Endothelial cell of umbilical vein (primary cell): Measurements from ENCODE around the gene RNU6-8. TPM values are rescaled to one million over a fixed set of nuclear protein-coding genes. Genes with fewer than 3 reads are reported as not detected.

ENCODE experiments used
- BruUV-seq: library from RNA; stranded (reverse); fragments of 400-500 nt; replicated peaks from 2 replicates; lab custom pipeline; 2021; lab: Mats Ljungman, UMichigan
- CTCF ChIA-PET: fragments of 300-600, 350-600 bp; sonication (Branson Sonifier 250); formaldehyde crosslinking; loops from one replicate; lab custom pipeline; 2021; ENCODE audit warnings: antibody characterized with exemption, inconsistent platforms; lab: Charles Lee
- POLR2A ChIA-PET: fragments of 300-600, 350-600 bp; sonication (Branson Sonifier 250); formaldehyde crosslinking; loops from one replicate; lab custom pipeline; 2021; ENCODE audit warnings: antibody characterized with exemption, inconsistent platforms; lab: Charles Lee
- DNase-seq: peaks from one replicate; pipeline ENCODE4 v3.0.0-alpha.2; 2011; ENCODE audit warnings: low read depth, low spot score
- FAIRE-seq: peaks from 2 replicates; lab custom pipeline; 2011; peaks lifted over from hg19 to GRCh38; lab: Jason Lieb, UNC
- H2AFZ ChIP-seq: 2 replicates; pipeline ENCODE4 v1.6.0; 2012; ENCODE audit warnings: low read depth, low read length, control low read depth, inconsistent platforms
- H3K27ac ChIP-seq: 2 replicates; pipeline ENCODE4 v1.5.1; 2011; ENCODE audit warnings: low read depth, mild to moderate bottlenecking, control low read depth, low read length, moderate library complexity; ENCODE audit not compliant: insufficient read depth
- H3K27me3 ChIP-seq, 2 experiments: 2 replicates each; pipeline versions ENCODE4 v1.6.0 to v1.6.1; 2011; ENCODE audit warnings: low read length in 2 of 2, mixed read lengths in 1 of 2; ENCODE audit not compliant: control insufficient read depth in 2 of 2, insufficient read depth in 2 of 2
- H3K36me3 ChIP-seq, 2 experiments: 2 replicates in 1 of 2; 3 replicates in 1 of 2; pipeline ENCODE4 v1.5.1; 2011; ENCODE audit warnings: low read length in 2 of 2, mild to moderate bottlenecking in 1 of 2, moderate library complexity in 1 of 2; ENCODE audit not compliant: control insufficient read depth in 2 of 2, insufficient read depth in 2 of 2; ENCODE audit errors: extremely low read depth in 1 of 2
- H3K4me1 ChIP-seq: 3 replicates; pipeline ENCODE4 v1.5.1; 2011; ENCODE audit warnings: mild to moderate bottlenecking, low read length; ENCODE audit not compliant: control insufficient read depth, insufficient read depth; ENCODE audit errors: extremely low read depth
- H3K4me2 ChIP-seq: 2 replicates; pipeline ENCODE4 v1.6.1; 2011; ENCODE audit warnings: low read length, control low read depth, mixed read lengths; ENCODE audit not compliant: insufficient read depth
- H3K4me3 ChIP-seq, 3 experiments: fragments of 200-600 bp in 1 of 3; sonication (generic), shearing (Covaris generic) in 1 of 3; replicated peaks in 1 of 3; 2 replicates each; pipeline ENCODE4 v1.5.1; 2011 to 2016; ENCODE audit warnings: control low read depth in 3 of 3, low read length in 3 of 3, mild to moderate bottlenecking in 2 of 3, inconsistent platforms in 1 of 3, low read depth in 1 of 3, moderate library complexity in 1 of 3; ENCODE audit not compliant: insufficient read depth in 1 of 3
- H3K79me2 ChIP-seq: 2 replicates; pipeline ENCODE4 v1.6.0; 2012; ENCODE audit warnings: low read length, inconsistent platforms; ENCODE audit not compliant: control insufficient read depth, insufficient read depth
- H3K9ac ChIP-seq: replicated peaks from 2 replicates; pipeline ENCODE3; 2011; ENCODE audit warnings: low read length, control low read depth; ENCODE audit not compliant: insufficient read depth; ENCODE audit errors: extremely low read depth
- H3K9me1 ChIP-seq: replicated peaks from 3 replicates; pipeline ENCODE4 v1.6.0; 2011; ENCODE audit warnings: mild to moderate bottlenecking, low read length; ENCODE audit not compliant: control insufficient read depth, insufficient read depth; ENCODE audit errors: extremely low read depth
- H3K9me3 ChIP-seq: replicated peaks from 2 replicates; pipeline ENCODE4 v1.5.1; 2012; ENCODE audit warnings: low read length, inconsistent platforms; ENCODE audit not compliant: control insufficient read depth, insufficient read depth
- H4K20me1 ChIP-seq: replicated peaks from 2 replicates; pipeline ENCODE3; 2011; ENCODE audit warnings: mild to moderate bottlenecking, low read length; ENCODE audit not compliant: control insufficient read depth, insufficient read depth; ENCODE audit errors: extremely low read depth
- dilution Hi-C: fragments of 300-500 bp; cut with MboI; formaldehyde crosslinking; loops from one replicate; pipeline ENCODE4 v1.15.0; 2019; ENCODE audit warnings: low sequenced_read_pairs; ENCODE audit not compliant: extremely low pct_ligation_motif_present
- intact Hi-C: fragments of 100-400 bp; cut with micrococcal nuclease; formaldehyde crosslinking; loops from one replicate; pipeline ENCODE4 v1.10.0; 2022
- polyA plus RNA-seq, 4 experiments: library from polyadenylated mRNA; depleted of rRNA in 3 of 4; stranded (reverse) in 3 of 4; unstranded in 1 of 4; fragments of >200 nt; gene quantifications; 2 replicates each; pipeline versions ENCODE4 v1.2.1 to v1.2.3, GENCODE V29; 2011 to 2012; ENCODE audit warnings: missing spikeins in 1 of 4
- total RNA-seq: library from RNA; stranded (reverse); gene quantifications from 2 replicates; pipeline ENCODE4 v1.2.3, GENCODE V29; 2021
- TF ChIP-seq, protein P1 (sequence below), 2 donors: IDR thresholded peaks; 1 replicate in 1 of 2; 2 replicates in 1 of 2; pipeline ENCODE4 v1.5.1; 2011; ENCODE audit warnings: low read length in 2 of 2, mild to moderate bottlenecking in 2 of 2, moderate library complexity in 2 of 2, control low read depth in 1 of 2, inconsistent platforms in 1 of 2, low read depth in 1 of 2; ENCODE audit not compliant: insufficient read depth in 1 of 2; ENCODE audit errors: extremely low read depth in 1 of 2
- TF ChIP-seq, protein P2 (sequence below): IDR thresholded peaks from 2 replicates; pipeline ENCODE4 v1.6.1; 2011; ENCODE audit not compliant: insufficient read depth, insufficient read length

The RNU6-8 gene
- total and polyA plus RNA-seq, 2 donors (not counting 3 experiments of a cell fraction or from before 2014, with no cell fraction given), result not detected

DNA sequence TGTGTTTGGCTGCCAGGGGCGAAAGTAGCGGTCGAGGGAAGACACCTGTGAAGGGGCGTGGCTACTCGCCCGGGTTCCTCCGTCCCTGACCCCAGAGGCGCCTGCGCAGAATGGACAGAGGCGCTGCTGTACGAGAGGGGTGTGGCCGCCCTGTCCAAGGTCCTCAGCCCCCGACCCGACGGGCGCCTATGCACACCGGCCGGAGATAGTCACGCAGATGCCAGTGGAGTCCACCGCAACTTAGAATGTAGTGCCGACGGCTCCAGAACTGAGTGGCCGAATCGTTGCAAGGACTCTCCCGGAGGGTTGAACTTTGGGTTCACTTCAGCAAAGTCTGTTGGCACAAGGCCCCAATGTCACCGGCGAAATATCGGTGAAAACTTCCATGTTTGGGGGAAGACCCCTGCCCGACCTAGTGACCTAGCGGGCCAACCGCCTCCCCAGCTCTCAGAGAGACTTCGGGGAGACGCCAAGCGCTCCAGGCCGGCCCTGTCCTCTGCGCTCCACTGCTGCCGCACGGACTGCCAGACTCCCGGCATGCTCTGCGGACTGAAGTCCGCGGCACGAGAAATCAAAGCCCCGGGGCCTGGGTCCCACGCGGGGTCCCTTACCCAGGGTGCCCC is 1.8 kb downstream of the RNU6-8 start:
- peak overlapping the region; percentile 6 for H3K9ac ChIP-seq
- FAIRE-seq, result peak; percentile 60

More for the DNA sequence above, 1.8 kb downstream of the RNU6-8 start:
- Histone ChIP-seq H3K79me2 (no peaks in the 10 kb centered on the region), H3K27ac (no peak overlapping the region), H3K4me2 (peak overlapping the region; percentile 99), H3K4me1 (peaks cover 16% of the 10 kb centered on the region), H3K27me3 (peaks cover 5 to 8% of the 10 kb centered on the region in 2 experiments), H4K20me1 (no peaks in the 10 kb centered on the region), H2AFZ (peak overlapping the region; percentile 43), H3K9me3 (no peaks in the 10 kb centered on the region), H3K9me1 (no peaks in the 10 kb centered on the region), H3K4me3 (peak overlapping the region; percentile 23 to 92 (median 55)), H3K36me3 (no peaks in the 10 kb centered on the region)
- ChIA-PET POLR2A (no interaction called here), CTCF (no interaction called here)
- TF ChIP-seq, protein P1, sequence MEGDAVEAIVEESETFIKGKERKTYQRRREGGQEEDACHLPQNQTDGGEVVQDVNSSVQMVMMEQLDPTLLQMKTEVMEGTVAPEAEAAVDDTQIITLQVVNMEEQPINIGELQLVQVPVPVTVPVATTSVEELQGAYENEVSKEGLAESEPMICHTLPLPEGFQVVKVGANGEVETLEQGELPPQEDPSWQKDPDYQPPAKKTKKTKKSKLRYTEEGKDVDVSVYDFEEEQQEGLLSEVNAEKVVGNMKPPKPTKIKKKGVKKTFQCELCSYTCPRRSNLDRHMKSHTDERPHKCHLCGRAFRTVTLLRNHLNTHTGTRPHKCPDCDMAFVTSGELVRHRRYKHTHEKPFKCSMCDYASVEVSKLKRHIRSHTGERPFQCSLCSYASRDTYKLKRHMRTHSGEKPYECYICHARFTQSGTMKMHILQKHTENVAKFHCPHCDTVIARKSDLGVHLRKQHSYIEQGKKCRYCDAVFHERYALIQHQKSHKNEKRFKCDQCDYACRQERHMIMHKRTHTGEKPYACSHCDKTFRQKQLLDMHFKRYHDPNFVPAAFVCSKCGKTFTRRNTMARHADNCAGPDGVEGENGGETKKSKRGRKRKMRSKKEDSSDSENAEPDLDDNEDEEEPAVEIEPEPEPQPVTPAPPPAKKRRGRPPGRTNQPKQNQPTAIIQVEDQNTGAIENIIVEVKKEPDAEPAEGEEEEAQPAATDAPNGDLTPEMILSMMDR (IDR thresholded peaks at IDR 0.05; ENCODE audit: extremely low read depth in 1 of 2, insufficient read depth in 1 of 2, low read depth in 1 of 2, low read length in 2 of 2), result no peak
- TF ChIP-seq, protein P2, sequence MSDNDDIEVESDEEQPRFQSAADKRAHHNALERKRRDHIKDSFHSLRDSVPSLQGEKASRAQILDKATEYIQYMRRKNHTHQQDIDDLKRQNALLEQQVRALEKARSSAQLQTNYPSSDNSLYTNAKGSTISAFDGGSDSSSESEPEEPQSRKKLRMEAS, result no peak
- BruUV-seq, result no TSS peak
- peak; percentile 74 for DNase-seq
- intact Hi-C loops (loop anchor here (1.0 to 5.0 kb wide), 4 partner anchors 51 to 744 kb away; partner anchors contain the start of gene DTD2), dilution Hi-C loops (no loop called here)
